Natural killer cell treated with Interleukin-12 subunit alpha and Interleukin-12 subunit beta and Interleukin-15 and Interleukin-18, amount 100 ng/mL, for 72 hours (primary cell): Measurements from ENCODE around the gene PTPN4. TPM values are rescaled to one million over a fixed set of nuclear protein-coding genes. Genes with fewer than 3 reads are reported as not detected.
A peak's percentile ranks its signal among the peaks of the same experiment; 100 is the strongest.

Experiments
- ATAC-seq, 2 donors: fragments of 150-1000 bp; cut with Tn5 transposase in 1 of 2; sonication (Bioruptor Pico), chemical (Tn5 transposase) in 1 of 2; 2 replicates each; pipeline ENCODE4 v1.10.0; 2021
- DNase-seq: peaks from one replicate; pipeline ENCODE4 v3.0.0; 2022; ENCODE audit warnings: low spot score
- H3K27ac Mint-ChIP-seq, 2 donors: 1 replicate in 1 of 2; 2 replicates in 1 of 2; pipeline ENCODE4 v1.8.0; 2022; ENCODE audit warnings: mixed read lengths in 2 of 2, mild to moderate bottlenecking in 1 of 2, moderate library complexity in 1 of 2
- H3K27me3 Mint-ChIP-seq, 2 donors: 1 replicate in 1 of 2; 2 replicates in 1 of 2; pipeline ENCODE4 v1.8.0; 2022; ENCODE audit warnings: mixed read lengths in 2 of 2
- H3K36me3 Mint-ChIP-seq: one replicate; pipeline ENCODE4 v1.8.0; 2022; ENCODE audit warnings: mixed read lengths
- H3K4me1 Mint-ChIP-seq, 2 donors: 1 replicate in 1 of 2; 2 replicates in 1 of 2; pipeline ENCODE4 v1.8.0; 2022; ENCODE audit warnings: low read depth in 2 of 2, mixed read lengths in 2 of 2, mild to moderate bottlenecking in 1 of 2
- H3K4me3 Mint-ChIP-seq: one replicate; pipeline ENCODE4 v1.8.0; 2022; ENCODE audit warnings: mixed read lengths
- H3K9me3 Mint-ChIP-seq: 2 replicates; pipeline ENCODE4 v1.8.0; 2022; ENCODE audit warnings: mixed read lengths
- total RNA-seq, 2 donors: library from RNA; stranded (reverse); gene quantifications; one replicate each; pipeline ENCODE4 v1.2.3, GENCODE V29; 2022

Gene PTPN4
- total RNA-seq, 2 donors from 2014 or later = 56.5 to 80.8 TPM

DNA sequence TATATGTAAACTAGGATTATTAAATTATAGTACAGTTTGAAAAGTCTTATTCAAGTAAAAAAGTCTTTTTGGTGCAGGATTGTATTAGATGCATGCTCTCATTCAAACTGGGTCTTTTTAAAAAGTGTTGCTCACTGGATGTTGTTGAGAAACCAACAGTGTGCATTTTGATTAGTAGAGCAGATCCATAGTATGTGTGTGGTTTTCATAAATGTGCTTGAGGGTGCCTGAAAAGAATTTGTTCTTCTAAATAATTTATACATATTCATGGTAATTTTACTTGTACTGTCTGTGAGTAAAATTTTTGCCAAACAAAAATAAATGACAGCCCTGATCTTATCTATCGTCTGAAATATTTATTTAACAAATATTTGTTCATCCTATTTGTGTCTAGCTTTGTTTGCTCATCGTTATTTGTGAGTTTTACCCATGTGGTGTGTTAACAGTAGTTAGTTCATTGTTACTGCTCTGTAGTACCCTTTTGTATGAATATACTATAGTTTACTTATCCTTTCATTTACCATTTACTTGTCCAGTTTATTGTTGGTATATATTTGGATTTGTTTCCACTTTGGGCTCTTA lies 50.4 kb downstream of the PTPN4 start:
- Mint-ChIP-seq H3K4me1 (peaks cover 9 to 17% of the 10 kb centered on the region in 2 donors), H3K4me3 (no peak overlapping the region), H3K36me3 (peaks cover 10% of the 10 kb centered on the region), H3K27me3 (no peaks in the 10 kb centered on the region), H3K27ac (peak overlapping the region in 1 of 2 donors; percentile 33), H3K9me3 (peaks cover 2% of the 10 kb centered on the region)
- ATAC-seq (no peak), DNase-seq (no peak)

DNA sequence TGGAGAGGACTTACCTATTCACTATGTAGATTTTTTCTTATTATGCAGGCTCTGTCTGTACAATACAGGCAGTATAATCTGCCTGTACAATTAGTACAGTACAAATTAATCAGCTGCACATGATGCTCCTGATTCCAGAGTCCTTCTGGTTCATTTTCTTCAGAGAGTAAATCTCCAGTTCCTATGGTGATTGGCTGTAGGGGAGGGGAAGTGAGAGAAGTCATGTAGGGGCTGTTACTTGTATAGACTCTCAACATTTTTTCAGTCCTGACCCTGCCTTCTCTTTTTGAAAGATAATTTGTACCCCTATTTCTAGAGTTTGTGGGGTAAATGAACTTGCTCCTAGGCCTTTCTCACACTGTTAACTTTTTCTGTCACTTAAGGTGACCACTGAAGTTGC lies 54.5 kb downstream of the PTPN4 start:
- no peak overlapping the region for H3K27ac Mint-ChIP-seq
- ATAC-seq (no peak), DNase-seq (no peak)
- peaks cover 6 to 12% of the 10 kb centered on the region in 2 donors for H3K4me1 Mint-ChIP-seq
- peaks cover 8% of the 10 kb centered on the region for H3K9me3 Mint-ChIP-seq
- H3K36me3 Mint-ChIP-seq = peaks cover 16% of the 10 kb centered on the region
- no peak overlapping the region for H3K4me3 Mint-ChIP-seq
- no peaks in the 10 kb centered on the region for H3K27me3 Mint-ChIP-seq

DNA sequence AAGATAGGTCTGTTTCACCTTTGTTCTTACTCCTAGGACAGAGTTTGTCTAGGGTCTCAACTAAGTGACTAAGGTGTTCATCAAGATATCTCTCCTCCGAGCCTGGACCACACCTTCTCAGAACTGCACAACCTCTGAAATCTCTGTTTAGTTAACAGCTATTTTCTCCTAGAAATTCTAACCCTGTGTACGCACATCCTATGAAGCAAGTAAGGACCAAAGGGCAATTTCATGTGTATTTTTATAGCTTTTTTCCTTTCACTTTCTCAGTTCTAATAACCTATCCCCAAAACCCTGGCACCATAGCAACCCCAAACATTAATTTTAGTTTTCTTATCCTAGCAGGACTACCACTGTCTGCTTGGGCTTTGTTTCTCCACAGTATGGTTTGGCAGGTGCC lies 59.1 kb downstream of the PTPN4 start:
- H3K27me3 Mint-ChIP-seq = no peaks in the 10 kb centered on the region
- DNase-seq (no peak), ATAC-seq (no peak)
- no peak overlapping the region for H3K27ac Mint-ChIP-seq
- no peak overlapping the region for H3K4me3 Mint-ChIP-seq
- H3K4me1 Mint-ChIP-seq = peaks cover 37% of the 10 kb centered on the region in 2 donors
- peaks cover 8% of the 10 kb centered on the region for H3K9me3 Mint-ChIP-seq
- peaks cover 16% of the 10 kb centered on the region for H3K36me3 Mint-ChIP-seq

DNA sequence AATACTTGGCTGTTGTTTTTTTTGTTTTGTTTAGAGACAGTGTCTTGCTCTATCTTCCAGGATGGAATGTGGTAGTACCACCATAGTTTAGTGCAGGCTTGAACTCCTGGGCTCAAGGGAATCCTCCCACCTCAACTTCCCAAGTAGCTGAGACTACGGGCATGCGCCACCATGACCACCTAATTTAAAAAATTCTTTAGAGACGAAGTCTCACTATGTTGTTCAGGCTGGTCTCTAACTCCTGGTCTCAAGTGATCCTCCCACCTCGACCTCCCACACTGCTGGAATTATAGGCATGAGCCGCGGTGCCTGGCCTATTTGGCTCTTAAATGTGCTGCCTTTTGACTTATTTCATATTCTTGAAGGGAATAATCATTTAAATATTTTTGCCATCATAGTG lies 60.1 kb downstream of the PTPN4 start:
- Mint-ChIP-seq H3K27ac (no peak overlapping the region), H3K27me3 (no peaks in the 10 kb centered on the region), H3K4me3 (no peak overlapping the region), H3K4me1 (peaks cover 40% of the 10 kb centered on the region in 2 donors), H3K36me3 (peaks cover 16% of the 10 kb centered on the region), H3K9me3 (peaks cover 8% of the 10 kb centered on the region)
- DNase-seq = no peak
- no peak for ATAC-seq

DNA sequence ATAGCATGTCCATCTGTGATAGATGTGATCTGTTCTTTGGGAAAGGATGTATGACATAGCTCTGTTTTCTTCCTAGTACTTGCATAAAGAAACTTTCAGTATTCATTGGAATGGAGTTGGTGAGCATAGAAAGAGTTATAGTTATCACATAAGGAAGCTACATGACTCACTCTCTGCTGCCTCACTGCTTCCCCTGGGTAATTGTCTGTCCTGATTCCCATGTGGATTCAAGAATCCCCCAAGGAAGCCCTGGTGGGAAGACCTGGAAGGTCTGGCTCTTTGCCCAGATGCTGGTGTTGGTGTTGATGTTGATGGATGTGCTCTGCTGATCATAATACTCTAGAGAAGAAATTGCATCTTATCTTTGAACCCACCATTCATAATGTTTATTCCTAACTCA lies 60.6 kb downstream of the PTPN4 start:
- H3K27ac Mint-ChIP-seq = no peak overlapping the region
- no peak for DNase-seq
- no peak overlapping the region for H3K4me3 Mint-ChIP-seq
- no peak for ATAC-seq
- peaks cover 16% of the 10 kb centered on the region for H3K36me3 Mint-ChIP-seq
- peaks cover 40% of the 10 kb centered on the region in 2 donors for H3K4me1 Mint-ChIP-seq
- H3K27me3 Mint-ChIP-seq = no peaks in the 10 kb centered on the region
- peaks cover 8% of the 10 kb centered on the region for H3K9me3 Mint-ChIP-seq

DNA sequence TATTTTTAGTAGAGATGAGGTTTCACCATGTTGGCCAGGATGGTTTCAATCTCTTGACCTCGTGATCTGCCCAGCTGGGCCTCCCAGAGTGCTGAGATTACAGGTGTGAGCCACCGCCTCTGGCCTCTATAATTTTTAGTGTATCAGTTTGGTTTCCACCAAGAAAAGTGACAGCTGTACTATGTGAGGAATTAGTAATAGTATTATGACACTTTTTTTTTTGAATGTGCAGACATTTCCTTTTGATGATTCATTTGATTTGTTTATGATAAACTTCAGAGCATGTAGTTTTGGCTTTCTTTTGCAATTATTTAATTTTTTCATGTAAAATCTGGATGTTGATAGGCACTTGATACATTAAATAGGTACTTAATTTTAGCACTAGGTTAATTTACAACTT lies 61.5 kb downstream of the PTPN4 start:
- Mint-ChIP-seq H3K4me1 (peaks cover 40% of the 10 kb centered on the region in 2 donors), H3K36me3 (peaks cover 16% of the 10 kb centered on the region), H3K9me3 (peaks cover 8% of the 10 kb centered on the region), H3K27me3 (no peaks in the 10 kb centered on the region), H3K27ac (peak overlapping the region; percentile 24 to 68), H3K4me3 (peak overlapping the region; percentile 6)
- no peak for DNase-seq
- ATAC-seq = peak; percentile 73 to 83

DNA sequence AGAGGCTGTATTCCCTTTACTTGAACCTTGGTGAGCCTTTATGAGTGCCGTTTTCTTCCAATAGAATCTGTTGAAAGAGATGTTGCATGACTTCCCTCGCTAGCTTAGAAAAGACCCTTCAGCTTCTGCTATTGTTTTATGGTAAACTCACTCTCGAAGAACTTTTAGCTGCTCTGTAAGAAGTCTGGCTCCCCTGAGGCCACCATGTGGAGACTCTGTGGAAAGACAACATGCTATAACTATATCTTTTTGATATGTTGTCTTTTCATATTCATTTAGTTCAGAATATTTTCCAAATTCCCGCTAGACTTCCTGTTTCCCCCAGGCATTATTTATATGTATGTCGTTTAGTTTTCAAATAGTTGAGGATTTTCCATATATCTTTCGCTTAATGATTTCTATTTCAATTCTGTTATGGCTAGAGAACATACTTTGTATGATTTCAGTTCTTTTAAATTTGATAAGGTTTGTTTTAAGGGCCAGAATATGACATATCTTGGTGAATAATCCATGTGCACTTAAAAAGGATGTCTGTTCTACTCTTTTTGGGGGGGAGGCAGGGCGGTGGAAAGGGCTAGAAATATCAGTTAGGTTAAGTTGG lies 64.1 kb downstream of the PTPN4 start:
- ATAC-seq (no peak), DNase-seq (no peak)
- peaks cover 2% of the 10 kb centered on the region for H3K36me3 Mint-ChIP-seq
- H3K27ac Mint-ChIP-seq = peak overlapping the region in 1 of 2 donors; percentile 68
- H3K4me3 Mint-ChIP-seq = no peak overlapping the region
- H3K9me3 Mint-ChIP-seq = no peaks in the 10 kb centered on the region
- no peaks in the 10 kb centered on the region for H3K27me3 Mint-ChIP-seq
- H3K4me1 Mint-ChIP-seq = peaks cover 37 to 49% of the 10 kb centered on the region in 2 donors

DNA sequence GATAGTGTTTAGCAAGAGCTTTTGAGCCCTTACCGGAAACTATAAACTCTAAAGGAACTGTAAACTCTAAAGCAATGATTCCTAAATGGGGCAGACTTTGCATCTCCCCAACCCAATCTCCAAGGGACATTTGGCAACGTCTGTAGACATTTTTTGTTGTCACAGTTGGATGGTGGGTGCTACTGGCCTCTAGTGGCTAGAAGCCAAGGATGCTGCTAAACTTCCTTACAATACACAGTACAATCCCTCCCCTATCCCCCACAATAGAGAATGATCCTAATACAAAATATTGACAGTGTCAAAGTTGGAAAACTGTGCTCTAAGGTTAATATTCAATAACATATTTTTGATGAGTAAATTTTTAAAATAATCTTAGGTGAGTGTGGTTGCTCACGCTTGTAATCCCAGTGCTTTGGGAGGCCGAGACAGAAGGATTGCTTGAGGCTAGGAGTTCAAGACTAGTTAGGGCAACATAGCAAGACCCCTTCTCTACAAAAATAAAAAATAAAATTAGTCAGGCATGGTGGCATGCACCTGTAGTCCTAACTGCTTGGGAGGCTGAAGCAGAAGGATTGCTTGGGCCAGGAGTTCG lies 66.7 kb downstream of the PTPN4 start:
- H3K36me3 Mint-ChIP-seq = peaks cover 6% of the 10 kb centered on the region
- no peak overlapping the region for H3K27ac Mint-ChIP-seq
- ATAC-seq = peak in 1 of 2 donors; percentile 77
- no peak overlapping the region for H3K4me3 Mint-ChIP-seq
- peaks cover 39 to 40% of the 10 kb centered on the region in 2 donors for H3K4me1 Mint-ChIP-seq
- no peak for DNase-seq
- peaks cover 4% of the 10 kb centered on the region for H3K9me3 Mint-ChIP-seq
- H3K27me3 Mint-ChIP-seq = no peaks in the 10 kb centered on the region

DNA sequence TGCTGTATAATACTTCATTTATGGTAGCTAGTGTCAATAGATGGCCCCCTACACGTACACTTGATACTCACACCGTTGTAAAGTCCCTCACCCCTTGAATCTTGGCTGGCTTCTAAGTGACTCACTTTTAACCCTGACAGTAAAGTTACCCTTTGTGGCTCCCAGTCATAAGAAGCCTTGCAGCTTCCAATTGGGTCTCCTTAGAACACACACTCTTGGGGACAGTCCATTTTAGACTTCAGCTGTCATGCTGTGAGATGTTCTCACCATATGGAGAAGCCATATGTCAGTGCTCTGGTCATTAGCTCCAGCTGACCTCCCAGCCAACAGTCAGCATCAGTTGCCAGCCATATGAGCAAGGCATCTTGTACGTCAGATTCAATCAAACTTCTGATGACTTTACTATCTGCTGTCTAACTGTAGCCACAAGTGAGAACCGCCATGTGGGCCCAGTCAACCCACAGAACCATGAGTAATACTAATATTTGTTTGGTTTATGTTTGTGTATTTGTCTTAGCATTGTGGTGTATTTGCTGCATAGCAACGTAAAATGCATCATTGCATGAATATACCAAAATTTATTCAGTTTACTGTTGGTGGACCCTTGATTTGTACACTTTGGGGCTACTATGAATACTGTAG lies 68.3 kb downstream of the PTPN4 start:
- no peak overlapping the region for H3K4me3 Mint-ChIP-seq
- DNase-seq (no peak), ATAC-seq (peak; percentile 82 to 94)
- H3K4me1 Mint-ChIP-seq = peaks cover 31 to 33% of the 10 kb centered on the region in 2 donors
- no peaks in the 10 kb centered on the region for H3K27me3 Mint-ChIP-seq
- H3K27ac Mint-ChIP-seq = peak overlapping the region; percentile 20 to 49
- H3K36me3 Mint-ChIP-seq = peaks cover 6% of the 10 kb centered on the region
- H3K9me3 Mint-ChIP-seq = peaks cover 4% of the 10 kb centered on the region

DNA sequence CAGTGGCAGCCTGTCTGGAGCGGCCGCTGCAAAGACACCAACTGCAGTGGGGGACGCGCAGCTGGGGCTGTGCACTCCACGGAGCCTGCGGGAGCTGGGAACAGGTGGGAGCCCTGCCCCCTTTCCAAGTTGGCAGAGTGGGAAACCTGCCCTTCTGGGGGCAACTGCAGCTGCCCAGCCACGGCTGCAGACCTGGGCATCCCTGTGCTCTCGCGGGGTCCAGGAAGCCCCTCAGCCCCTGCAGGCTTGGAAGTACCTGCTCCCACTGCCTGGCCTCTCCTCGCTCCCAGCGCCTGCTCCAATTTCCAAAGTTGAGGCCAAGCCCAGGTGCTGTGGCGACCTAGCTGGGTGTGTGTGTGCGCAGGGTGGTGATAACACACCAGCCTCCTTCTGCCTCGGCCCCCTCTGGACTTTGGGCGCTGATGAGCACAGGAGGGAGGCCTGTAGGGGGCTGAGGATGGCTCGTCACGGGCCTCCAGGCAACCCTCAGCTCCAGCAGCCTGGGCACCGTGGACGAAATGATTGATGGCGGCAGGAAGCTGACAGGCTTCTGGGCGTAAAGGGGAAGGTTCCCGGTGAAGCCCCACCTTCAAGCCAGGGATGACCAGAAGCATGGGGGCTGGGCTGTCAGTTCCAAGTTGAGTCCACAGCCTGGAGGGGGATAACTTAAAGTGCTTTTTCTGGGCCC lies 76.9 kb downstream of the PTPN4 start:
- H3K4me1 Mint-ChIP-seq = peaks cover 10 to 31% of the 10 kb centered on the region in 2 donors
- H3K27ac Mint-ChIP-seq = no peak overlapping the region
- H3K9me3 Mint-ChIP-seq = no peaks in the 10 kb centered on the region
- no peak for ATAC-seq
- H3K36me3 Mint-ChIP-seq = no peaks in the 10 kb centered on the region
- H3K27me3 Mint-ChIP-seq = no peaks in the 10 kb centered on the region
- no peak for DNase-seq
- no peak overlapping the region for H3K4me3 Mint-ChIP-seq

DNA sequence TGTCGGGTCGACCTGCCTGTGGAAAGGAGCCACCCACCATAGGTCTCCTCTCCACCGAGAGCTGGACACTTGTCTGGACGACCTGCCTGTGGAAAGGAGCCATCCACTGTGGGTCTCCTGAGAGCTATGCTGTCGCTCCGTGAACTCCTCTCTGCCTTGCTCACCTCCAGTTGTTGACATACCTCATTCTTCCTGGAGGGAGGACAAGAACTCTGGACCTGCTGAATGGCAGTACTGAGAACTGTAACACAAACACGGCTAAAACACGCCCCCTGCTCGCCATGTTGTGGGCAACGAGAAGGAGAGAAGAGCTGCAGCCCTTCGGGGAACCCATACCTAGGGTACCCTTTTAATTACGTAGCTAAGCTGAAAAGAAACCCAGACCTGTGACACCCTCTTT lies 77.6 kb downstream of the PTPN4 start:
- Mint-ChIP-seq H3K27ac (no peak overlapping the region), H3K9me3 (no peaks in the 10 kb centered on the region), H3K36me3 (no peaks in the 10 kb centered on the region), H3K4me3 (no peak overlapping the region), H3K4me1 (peaks cover 11 to 35% of the 10 kb centered on the region in 2 donors), H3K27me3 (no peaks in the 10 kb centered on the region)
- no peak for DNase-seq
- no peak for ATAC-seq

DNA sequence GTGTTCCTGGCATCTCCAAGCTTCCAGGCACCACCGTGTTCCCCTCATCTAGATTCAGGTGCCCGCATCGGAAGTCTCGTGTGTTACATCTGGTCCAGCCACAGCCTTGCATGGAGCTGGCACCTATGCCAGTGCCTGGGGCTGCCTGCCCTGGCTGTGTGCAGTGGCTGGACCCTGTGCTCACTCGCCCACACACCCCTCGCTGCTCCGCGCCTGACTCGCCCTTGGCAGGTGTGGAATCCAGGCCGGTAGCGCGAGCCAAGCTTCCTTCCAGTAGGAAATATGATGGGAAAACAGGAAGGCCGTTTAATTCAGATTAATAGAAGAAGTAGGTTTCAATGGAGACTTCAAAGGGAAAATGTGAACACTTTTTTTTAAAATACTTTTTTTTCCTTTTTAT lies 78.0 kb downstream of the PTPN4 start:
- no peaks in the 10 kb centered on the region for H3K9me3 Mint-ChIP-seq
- DNase-seq (no peak), ATAC-seq (no peak)
- H3K27ac Mint-ChIP-seq = no peak overlapping the region
- H3K4me3 Mint-ChIP-seq = no peak overlapping the region
- peaks cover 14 to 36% of the 10 kb centered on the region in 2 donors for H3K4me1 Mint-ChIP-seq
- H3K27me3 Mint-ChIP-seq = no peaks in the 10 kb centered on the region
- H3K36me3 Mint-ChIP-seq = no peaks in the 10 kb centered on the region

DNA sequence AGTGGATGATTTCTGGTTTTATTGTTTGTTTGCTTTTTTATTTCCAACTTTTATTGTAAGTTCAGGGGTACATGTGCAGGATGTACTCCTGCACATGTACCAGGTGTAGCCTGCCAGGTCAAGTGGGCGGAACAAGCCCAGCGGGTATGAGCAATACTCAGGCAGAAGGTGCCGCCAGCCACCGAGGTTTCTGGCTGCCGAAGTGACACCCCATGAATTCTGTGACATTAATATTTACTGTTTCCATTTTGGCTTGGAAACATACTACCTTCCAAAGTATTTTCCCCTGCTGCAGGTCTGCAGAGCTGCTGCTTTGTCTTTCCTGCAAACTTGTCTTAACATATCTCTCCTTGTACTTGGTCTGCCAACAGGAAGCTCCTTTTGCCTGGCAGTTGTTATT lies 78.5 kb downstream of the PTPN4 start:
- no peak for DNase-seq
- no peak overlapping the region for H3K4me3 Mint-ChIP-seq
- H3K9me3 Mint-ChIP-seq = no peaks in the 10 kb centered on the region
- peak overlapping the region in 1 of 2 donors; percentile 22 for H3K27ac Mint-ChIP-seq
- no peaks in the 10 kb centered on the region for H3K36me3 Mint-ChIP-seq
- H3K4me1 Mint-ChIP-seq = peaks cover 10 to 32% of the 10 kb centered on the region in 2 donors
- no peak for ATAC-seq
- no peaks in the 10 kb centered on the region for H3K27me3 Mint-ChIP-seq

DNA sequence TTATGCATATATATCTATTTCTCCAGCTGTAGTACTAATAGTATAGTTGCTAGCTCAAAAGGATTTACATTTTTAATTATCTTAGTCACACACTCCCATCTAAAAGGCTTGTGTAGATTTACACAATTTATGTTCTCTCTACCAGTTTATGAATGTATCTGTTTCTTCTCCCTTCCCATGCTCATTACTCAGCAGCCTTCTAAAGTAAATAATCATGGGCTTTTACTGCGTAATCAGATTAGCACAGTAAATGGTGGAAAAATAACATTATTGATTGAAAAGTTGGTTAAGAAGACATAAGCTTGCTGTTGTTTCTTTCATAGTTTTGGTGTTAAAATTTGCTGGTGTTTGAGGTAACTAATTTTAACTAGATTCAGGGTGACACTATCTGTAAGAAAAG lies 81.8 kb downstream of the PTPN4 start:
- no peak overlapping the region for H3K4me3 Mint-ChIP-seq

More for the DNA sequence above, 81.8 kb downstream of the PTPN4 start:
- Mint-ChIP-seq H3K9me3 (no peaks in the 10 kb centered on the region), H3K36me3 (no peaks in the 10 kb centered on the region), H3K27ac (no peak overlapping the region), H3K27me3 (no peaks in the 10 kb centered on the region), H3K4me1 (peaks cover 11 to 30% of the 10 kb centered on the region in 2 donors)
- ATAC-seq = no peak
- DNase-seq = no peak
